A549 (cell line): ENCODE data around the gene APBB2. TPM values are rescaled to one million over a fixed set of nuclear protein-coding genes. Genes with fewer than 3 reads are reported as not detected.

Source experiments
- ATAC-seq, 2 experiments: fragments of 200-7000 bp in 1 of 2; fragments of >200 bp in 1 of 2; cut with Nextera tagmentation in 1 of 2; cut with Tn5 transposase in 1 of 2; 3 replicates each; pipeline versions ENCODE4 v1.8.0 to v1.9.1; 2018 to 2020; ENCODE audit warnings: mild to moderate bottlenecking in 1 of 2, moderate library complexity in 1 of 2
- CTCF ChIA-PET: fragments of 300-600 bp; sonication (Branson Sonifier 250); formaldehyde crosslinking; extraction: SDS; loops from one replicate; lab custom pipeline; 2021; ENCODE audit warnings: antibody characterized with exemption, inconsistent platforms; lab: Yijun Ruan, JAX
- POLR2A ChIA-PET: fragments of 350-600 bp; formaldehyde crosslinking; extraction: SDS; loops from one replicate; lab custom pipeline; 2021; ENCODE audit warnings: antibody characterized with exemption, inconsistent platforms; lab: Yijun Ruan, JAX
- DNase-seq, 2 experiments: peaks; one replicate each; pipeline versions ENCODE4 v3.0.0 to v3.0.0-alpha.2; 2011 to 2016; ENCODE audit warnings: low read depth in 1 of 2, low spot score in 1 of 2
- FAIRE-seq: peaks from 2 replicates; lab custom pipeline; 2011; peaks lifted over from hg19 to GRCh38; lab: Jason Lieb, UNC
- H3K27ac ChIP-seq, 2 experiments: fragments of >200 bp; sonication (Bioruptor Twin); formaldehyde crosslinking; 3 replicates each; pipeline ENCODE4 v1.5.1; 2016 to 2017
- H3K4me1 ChIP-seq: fragments of >200 bp; sonication (Bioruptor Twin); formaldehyde crosslinking; 3 replicates; pipeline ENCODE4 v1.6.1; 2016
- H3K4me2 ChIP-seq: fragments of >200 bp; sonication (Bioruptor Twin); formaldehyde crosslinking; 3 replicates; pipeline ENCODE4 v1.6.1; 2016
- H3K4me3 ChIP-seq: fragments of >200 bp; sonication (Bioruptor Twin); formaldehyde crosslinking; 3 replicates; pipeline ENCODE4 v1.5.1; 2016
- H3K9me3 ChIP-seq: fragments of >200 bp; sonication (Bioruptor Twin); formaldehyde crosslinking; 3 replicates; pipeline ENCODE4 v1.6.1; 2016
- CTCF ChIP-seq: fragments of >200 bp; sonication (Bioruptor Twin); formaldehyde crosslinking; IDR thresholded peaks from 3 replicates; pipeline ENCODE4 v1.5.1; 2016
- E2F6 ChIP-seq: IDR thresholded peaks from 2 replicates; pipeline ENCODE4 v1.6.1; 2012; ENCODE audit warnings: low read depth, borderline replicate concordance
- ESRRA ChIP-seq: fragments of 150-350 bp; IDR thresholded peaks from 2 replicates; pipeline ENCODE4 v1.6.1; 2014; ENCODE audit warnings: mild to moderate bottlenecking, low read length, borderline replicate concordance
- GATA3 ChIP-seq: IDR thresholded peaks from 2 replicates; pipeline ENCODE4 v1.6.1; 2012; ENCODE audit warnings: borderline replicate concordance
- HDAC2 ChIP-seq: fragments of 200-600 bp; sonication (generic); IDR thresholded peaks from 2 replicates; pipeline ENCODE4 v1.6.1; 2016
- HES2 ChIP-seq: fragments of >200 bp; sonication (Bioruptor Twin); formaldehyde crosslinking; IDR thresholded peaks from 2 replicates; pipeline ENCODE4 v1.6.1; 2016
- NFE2L2 ChIP-seq: fragments of 150-350 bp; conservative IDR thresholded peaks from 2 replicates; pipeline ENCODE4 v1.6.1; 2014; ENCODE audit warnings: low read length
- NPAS2 ChIP-seq: fragments of 250-450 bp; sonication (Bioruptor Pico); IDR thresholded peaks from 2 replicates; pipeline ENCODE4 v1.8.0; 2022; ENCODE audit warnings: mild to moderate bottlenecking, moderate library complexity, borderline replicate concordance
- POLR2AphosphoS2 ChIP-seq: conservative IDR thresholded peaks from 2 replicates; pipeline ENCODE4 v1.6.1; 2012; ENCODE audit warnings: low read length, improper control_type of control experiment, inconsistent platforms
- RCOR1 ChIP-seq: fragments of 150-350 bp; IDR thresholded peaks from 2 replicates; pipeline ENCODE4 v1.6.1; 2014; ENCODE audit warnings: antibody characterized with exemption, low read length, low read depth
- RFX5 ChIP-seq: fragments of 450-650 bp; IDR thresholded peaks from 2 replicates; pipeline ENCODE4 v1.7.1; 2014; ENCODE audit warnings: antibody characterized with exemption, mild to moderate bottlenecking, moderate library complexity
- SMC3 ChIP-seq: fragments of >200 bp; sonication (Bioruptor Twin); formaldehyde crosslinking; IDR thresholded peaks from 3 replicates; pipeline ENCODE4 v1.6.1; 2018; ENCODE audit warnings: inconsistent platforms
- SREBF2 ChIP-seq: fragments of 450-650 bp; IDR thresholded peaks from 2 replicates; pipeline ENCODE4 v1.6.1; 2014; ENCODE audit warnings: mild to moderate bottlenecking, moderate library complexity
- ZC3H11A ChIP-seq: fragments of 450-650 bp; IDR thresholded peaks from 2 replicates; pipeline ENCODE4 v1.6.1; 2014; ENCODE audit warnings: antibody characterized with exemption, mild to moderate bottlenecking
- ZFP36 ChIP-seq: fragments of 450-650 bp; IDR thresholded peaks from 2 replicates; pipeline ENCODE4 v1.6.1; 2014; ENCODE audit warnings: borderline replicate concordance; ENCODE audit not compliant: partially characterized antibody
- ZSCAN20 ChIP-seq: fragments of 250-450 bp; sonication (Bioruptor Pico); IDR thresholded peaks from 2 replicates; pipeline ENCODE4 v1.8.0; 2022; ENCODE audit warnings: mild to moderate bottlenecking, moderate library complexity
- WGBS: methylation state at CpG from one replicate; pipeline ENCODE4 v1.1.6; 2017; ENCODE audit errors: missing lambda C conversion rate; 5-methylcytosine and 5-hydroxymethylcytosine counted together
- polyA plus RNA-seq, 4 experiments: library from polyadenylated mRNA; depleted of rRNA in 3 of 4; stranded (reverse); fragments of >200 nt; fragmentation: RNase III in 1 of 4; extraction: RNeasy Plus Mini Kit Qiagen cat#74134 plus additional on column Dnase treatment in 1 of 4; gene quantifications; 2 replicates in 3 of 4; 3 replicates in 1 of 4; pipeline ENCODE4 v1.2.3, GENCODE V29; 2011 to 2017
- TF ChIP-seq, protein P1 (sequence below): fragments of 250-450 bp; sonication (Bioruptor Pico); IDR thresholded peaks from 2 replicates; pipeline ENCODE4 v1.5.0; 2021; ENCODE audit warnings: mild to moderate bottlenecking, moderate library complexity, borderline replicate concordance
- TF ChIP-seq, protein P2 (sequence below): IDR thresholded peaks from 2 replicates; pipeline ENCODE4 v1.6.1; 2012
- TF ChIP-seq, protein P3 (sequence below): fragments of 450-650 bp; IDR thresholded peaks from 2 replicates; pipeline ENCODE4 v1.6.1; 2014; ENCODE audit warnings: antibody characterized with exemption
- TF ChIP-seq, protein P4 (sequence below): fragments of >200 bp; sonication (Bioruptor Twin); formaldehyde crosslinking; IDR thresholded peaks from 3 replicates; pipeline ENCODE4 v1.6.1; 2016
- TF ChIP-seq, protein P5 (sequence below): fragments of 150-350 bp; IDR thresholded peaks from 2 replicates; pipeline ENCODE4 v1.6.1; 2014; ENCODE audit warnings: low read depth, mild to moderate bottlenecking, low read length

The APBB2 gene
- polyA plus RNA-seq, 2 of the 4 experiments (the other 2 are of a cell fraction) = 8.3 to 31.9 TPM

DNA sequence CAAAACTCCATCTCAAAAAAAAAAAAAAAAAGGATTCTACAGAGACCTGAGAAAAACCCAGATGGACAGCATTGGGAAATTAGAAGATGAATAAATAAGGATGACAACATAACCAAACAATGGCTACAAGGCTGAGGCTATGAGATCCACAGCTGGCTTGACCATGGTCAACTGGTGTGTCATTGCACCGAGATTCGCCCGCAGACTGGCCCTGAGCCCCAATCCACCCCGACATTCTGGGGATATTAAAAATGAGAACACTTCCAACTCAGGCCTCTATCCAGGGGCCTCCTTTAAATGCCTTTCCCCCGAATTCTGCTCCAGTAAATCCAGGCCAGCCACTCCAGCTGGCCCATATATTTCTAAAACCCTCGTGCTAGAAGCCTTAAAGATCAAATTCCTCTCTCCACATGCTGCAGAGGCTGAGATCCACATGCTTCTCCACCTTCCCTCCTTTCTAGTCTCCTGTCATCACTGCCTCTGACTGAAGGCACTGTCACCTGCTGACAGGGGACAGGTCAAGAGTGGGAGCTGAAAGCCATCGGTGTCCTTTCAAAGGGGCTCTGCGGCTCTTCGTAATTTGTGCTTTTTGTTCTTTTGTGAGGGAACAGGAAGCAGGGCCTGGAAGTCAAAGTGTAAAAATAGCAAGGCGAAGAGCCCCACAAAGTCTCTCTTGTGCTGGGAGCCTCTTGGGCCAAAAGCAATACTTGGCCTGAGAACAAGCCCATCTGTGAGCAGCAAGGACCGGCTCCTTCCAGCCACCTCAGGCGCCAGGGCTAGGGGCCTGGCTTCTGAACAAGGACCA, 260.9 kb downstream of the APBB2 start:
- Histone ChIP-seq H3K4me2 (no peak overlapping the region), H3K4me3 (no peak overlapping the region), H3K27ac (no peak overlapping the region), H3K9me3 (no peaks in the 10 kb centered on the region), H3K4me1 (no peaks in the 10 kb centered on the region)
- CTCF ChIA-PET = no interaction called here
- FAIRE-seq = no peak
- no peak for ATAC-seq
- TF ChIP-seq, protein P1, sequence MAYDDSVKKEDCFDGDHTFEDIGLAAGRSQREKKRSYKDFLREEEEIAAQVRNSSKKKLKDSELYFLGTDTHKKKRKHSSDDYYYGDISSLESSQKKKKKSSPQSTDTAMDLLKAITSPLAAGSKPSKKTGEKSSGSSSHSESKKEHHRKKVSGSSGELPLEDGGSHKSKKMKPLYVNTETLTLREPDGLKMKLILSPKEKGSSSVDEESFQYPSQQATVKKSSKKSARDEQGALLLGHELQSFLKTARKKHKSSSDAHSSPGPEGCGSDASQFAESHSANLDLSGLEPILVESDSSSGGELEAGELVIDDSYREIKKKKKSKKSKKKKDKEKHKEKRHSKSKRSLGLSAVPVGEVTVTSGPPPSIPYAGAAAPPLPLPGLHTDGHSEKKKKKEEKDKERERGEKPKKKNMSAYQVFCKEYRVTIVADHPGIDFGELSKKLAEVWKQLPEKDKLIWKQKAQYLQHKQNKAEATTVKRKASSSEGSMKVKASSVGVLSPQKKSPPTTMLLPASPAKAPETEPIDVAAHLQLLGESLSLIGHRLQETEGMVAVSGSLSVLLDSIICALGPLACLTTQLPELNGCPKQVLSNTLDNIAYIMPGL (CRISPR knock-in tag) = no peak
- TF ChIP-seq ZC3H11A (no peak), E2F6 (no peak), ZFP36 (no peak), POLR2AphosphoS2 (no peak), ESRRA (no peak), CTCF (no peak), RCOR1 (no peak)
- TF ChIP-seq, protein P2, sequence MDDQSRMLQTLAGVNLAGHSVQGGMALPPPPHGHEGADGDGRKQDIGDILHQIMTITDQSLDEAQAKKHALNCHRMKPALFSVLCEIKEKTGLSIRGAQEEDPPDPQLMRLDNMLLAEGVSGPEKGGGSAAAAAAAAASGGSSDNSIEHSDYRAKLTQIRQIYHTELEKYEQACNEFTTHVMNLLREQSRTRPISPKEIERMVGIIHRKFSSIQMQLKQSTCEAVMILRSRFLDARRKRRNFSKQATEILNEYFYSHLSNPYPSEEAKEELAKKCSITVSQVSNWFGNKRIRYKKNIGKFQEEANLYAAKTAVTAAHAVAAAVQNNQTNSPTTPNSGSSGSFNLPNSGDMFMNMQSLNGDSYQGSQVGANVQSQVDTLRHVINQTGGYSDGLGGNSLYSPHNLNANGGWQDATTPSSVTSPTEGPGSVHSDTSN = no peak
- 89% methylated on average over 12 of the region's 12 CpGs for WGBS
- POLR2A ChIA-PET = no interaction called here
- DNase-seq = no peak

GRCh38 chr4:40952672-40953071, 261.7 kb downstream of the APBB2 start:
- ChIA-PET POLR2A (no interaction called here), CTCF (interaction anchor here (0.7 kb wide), 1 partner anchor 17 kb away, joined by 3 read pairs; no protein-coding TSS in a partner anchor)
- DNase-seq (no peak), FAIRE-seq (no peak), ATAC-seq (no peak)
- 94% methylated on average over 7 of the region's 7 CpGs for WGBS
- Histone ChIP-seq H3K4me2 (no peak overlapping the region), H3K9me3 (no peaks in the 10 kb centered on the region), H3K27ac (no peak overlapping the region), H3K4me3 (no peak overlapping the region), H3K4me1 (no peaks in the 10 kb centered on the region)
- TF ChIP-seq HDAC2 (no peak), SMC3 (no peak), SREBF2 (no peak), ZSCAN20 (CRISPR knock-in tag) (no peak), CTCF (no peak), RFX5 (no peak), NPAS2 (CRISPR knock-in tag) (no peak), GATA3 (no peak), NFE2L2 (no peak), HES2 (no peak)
- TF ChIP-seq, protein P2 = no peak
- TF ChIP-seq, protein P3, sequence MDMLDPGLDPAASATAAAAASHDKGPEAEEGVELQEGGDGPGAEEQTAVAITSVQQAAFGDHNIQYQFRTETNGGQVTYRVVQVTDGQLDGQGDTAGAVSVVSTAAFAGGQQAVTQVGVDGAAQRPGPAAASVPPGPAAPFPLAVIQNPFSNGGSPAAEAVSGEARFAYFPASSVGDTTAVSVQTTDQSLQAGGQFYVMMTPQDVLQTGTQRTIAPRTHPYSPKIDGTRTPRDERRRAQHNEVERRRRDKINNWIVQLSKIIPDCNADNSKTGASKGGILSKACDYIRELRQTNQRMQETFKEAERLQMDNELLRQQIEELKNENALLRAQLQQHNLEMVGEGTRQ = no peak
- TF ChIP-seq, protein P4, sequence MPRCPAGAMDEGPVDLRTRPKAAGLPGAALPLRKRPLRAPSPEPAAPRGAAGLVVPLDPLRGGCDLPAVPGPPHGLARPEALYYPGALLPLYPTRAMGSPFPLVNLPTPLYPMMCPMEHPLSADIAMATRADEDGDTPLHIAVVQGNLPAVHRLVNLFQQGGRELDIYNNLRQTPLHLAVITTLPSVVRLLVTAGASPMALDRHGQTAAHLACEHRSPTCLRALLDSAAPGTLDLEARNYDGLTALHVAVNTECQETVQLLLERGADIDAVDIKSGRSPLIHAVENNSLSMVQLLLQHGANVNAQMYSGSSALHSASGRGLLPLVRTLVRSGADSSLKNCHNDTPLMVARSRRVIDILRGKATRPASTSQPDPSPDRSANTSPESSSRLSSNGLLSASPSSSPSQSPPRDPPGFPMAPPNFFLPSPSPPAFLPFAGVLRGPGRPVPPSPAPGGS = no peak
- TF ChIP-seq, protein P5, sequence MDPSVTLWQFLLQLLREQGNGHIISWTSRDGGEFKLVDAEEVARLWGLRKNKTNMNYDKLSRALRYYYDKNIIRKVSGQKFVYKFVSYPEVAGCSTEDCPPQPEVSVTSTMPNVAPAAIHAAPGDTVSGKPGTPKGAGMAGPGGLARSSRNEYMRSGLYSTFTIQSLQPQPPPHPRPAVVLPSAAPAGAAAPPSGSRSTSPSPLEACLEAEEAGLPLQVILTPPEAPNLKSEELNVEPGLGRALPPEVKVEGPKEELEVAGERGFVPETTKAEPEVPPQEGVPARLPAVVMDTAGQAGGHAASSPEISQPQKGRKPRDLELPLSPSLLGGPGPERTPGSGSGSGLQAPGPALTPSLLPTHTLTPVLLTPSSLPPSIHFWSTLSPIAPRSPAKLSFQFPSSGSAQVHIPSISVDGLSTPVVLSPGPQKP = no peak
